Liver (tissue), 3 donors: ENCODE results near the gene SLC2A8.

Experiments
- TAF1 ChIP-seq: conservative IDR thresholded peaks from 2 replicates; pipeline ENCODE4 v1.6.1; 2016; ENCODE audit warnings: antibody characterized with exemption, mild to moderate bottlenecking
- TF ChIP-seq, protein P1 (sequence below): fragments of 150-350 bp; IDR thresholded peaks from 2 replicates; pipeline ENCODE4 v1.5.1; 2017; ENCODE audit warnings: improper control_type of control experiment, low read depth, low read length; ENCODE audit not compliant: missing input control
- TF ChIP-seq, protein P2 (sequence below): IDR thresholded peaks from 2 replicates; pipeline ENCODE4 v1.6.1; 2016; ENCODE audit warnings: antibody characterized with exemption
- donor health status: healthy.
- donor health status: healthy.

DNA sequence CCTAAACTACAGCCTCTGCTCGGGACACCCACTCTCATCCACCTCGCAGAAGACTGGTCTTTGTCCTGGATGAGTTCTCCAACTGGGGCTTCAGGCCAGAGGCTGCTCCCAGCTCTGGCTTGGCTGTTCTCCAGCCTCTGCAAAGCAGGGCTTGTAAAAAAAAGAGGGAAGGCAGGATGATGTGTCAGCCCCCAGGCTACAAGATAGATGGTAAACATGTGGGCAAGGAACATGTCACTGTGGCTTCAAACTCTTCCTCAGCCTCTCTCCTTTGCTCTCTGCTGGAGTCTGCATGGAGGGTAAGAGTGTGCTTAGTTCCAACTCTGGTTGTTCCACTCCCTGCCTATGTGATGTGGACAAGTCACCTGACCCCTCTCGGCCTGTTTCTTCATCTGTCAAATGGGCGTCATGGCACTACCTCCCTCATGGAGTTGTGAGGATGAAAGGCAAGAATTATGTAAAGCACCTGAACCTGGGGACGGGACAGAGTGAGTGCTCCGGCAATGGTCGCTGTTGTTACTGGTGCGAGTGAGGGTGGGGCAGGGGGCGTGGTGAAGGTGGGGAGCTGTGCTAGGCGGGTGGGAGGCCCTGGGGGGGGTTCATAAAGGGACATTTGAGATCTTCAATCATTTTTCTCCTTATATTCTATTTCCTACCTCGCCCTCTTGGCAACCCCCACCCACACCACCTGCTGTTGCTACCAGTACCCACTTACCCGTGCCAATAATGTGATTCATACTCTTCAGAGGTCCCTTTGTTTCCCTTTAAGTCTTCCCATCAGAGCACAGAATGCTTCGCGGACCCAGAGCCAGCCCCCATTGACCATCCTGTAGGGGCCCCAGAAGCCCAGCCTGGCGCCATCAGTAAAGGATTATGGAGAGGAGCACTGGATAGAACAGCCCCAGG is 20.4 kb downstream of the SLC2A8 start:
- TF ChIP-seq, protein P1, sequence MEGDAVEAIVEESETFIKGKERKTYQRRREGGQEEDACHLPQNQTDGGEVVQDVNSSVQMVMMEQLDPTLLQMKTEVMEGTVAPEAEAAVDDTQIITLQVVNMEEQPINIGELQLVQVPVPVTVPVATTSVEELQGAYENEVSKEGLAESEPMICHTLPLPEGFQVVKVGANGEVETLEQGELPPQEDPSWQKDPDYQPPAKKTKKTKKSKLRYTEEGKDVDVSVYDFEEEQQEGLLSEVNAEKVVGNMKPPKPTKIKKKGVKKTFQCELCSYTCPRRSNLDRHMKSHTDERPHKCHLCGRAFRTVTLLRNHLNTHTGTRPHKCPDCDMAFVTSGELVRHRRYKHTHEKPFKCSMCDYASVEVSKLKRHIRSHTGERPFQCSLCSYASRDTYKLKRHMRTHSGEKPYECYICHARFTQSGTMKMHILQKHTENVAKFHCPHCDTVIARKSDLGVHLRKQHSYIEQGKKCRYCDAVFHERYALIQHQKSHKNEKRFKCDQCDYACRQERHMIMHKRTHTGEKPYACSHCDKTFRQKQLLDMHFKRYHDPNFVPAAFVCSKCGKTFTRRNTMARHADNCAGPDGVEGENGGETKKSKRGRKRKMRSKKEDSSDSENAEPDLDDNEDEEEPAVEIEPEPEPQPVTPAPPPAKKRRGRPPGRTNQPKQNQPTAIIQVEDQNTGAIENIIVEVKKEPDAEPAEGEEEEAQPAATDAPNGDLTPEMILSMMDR = no peak
- TF ChIP-seq, protein P2, sequence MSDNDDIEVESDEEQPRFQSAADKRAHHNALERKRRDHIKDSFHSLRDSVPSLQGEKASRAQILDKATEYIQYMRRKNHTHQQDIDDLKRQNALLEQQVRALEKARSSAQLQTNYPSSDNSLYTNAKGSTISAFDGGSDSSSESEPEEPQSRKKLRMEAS = no peak
- TF ChIP-seq TAF1 = no peak
